GM19099 (cell line): ENCODE data around the gene DBX2.

ENCODE experiments used
- POLR2A ChIP-seq: IDR thresholded peaks from 3 replicates; pipeline ENCODE4 v1.6.1; 2011; ENCODE audit warnings: low read depth; ENCODE audit not compliant: insufficient read length; ENCODE audit errors: extremely low read depth

Gene DBX2

DNA sequence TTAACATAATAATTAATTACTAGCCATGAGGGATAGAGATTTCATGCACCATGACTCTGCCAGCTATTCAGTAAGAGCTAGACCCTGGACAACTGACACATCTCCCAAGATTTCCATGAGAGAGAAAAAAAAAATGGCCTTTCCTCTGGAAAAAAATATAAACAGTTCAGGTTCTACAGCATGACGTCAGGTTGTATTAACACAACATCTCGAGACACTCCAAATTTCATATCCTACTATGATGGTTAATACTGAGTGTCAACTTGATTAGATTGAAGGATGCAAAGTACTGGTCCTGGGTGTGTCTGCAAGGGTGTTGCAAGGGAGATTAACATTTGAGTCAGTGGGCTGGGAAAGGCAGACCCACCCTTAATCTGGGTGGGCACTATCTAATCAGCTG lies 11.1 kb downstream of the DBX2 start:
- TF ChIP-seq POLR2A = no peak

DNA sequence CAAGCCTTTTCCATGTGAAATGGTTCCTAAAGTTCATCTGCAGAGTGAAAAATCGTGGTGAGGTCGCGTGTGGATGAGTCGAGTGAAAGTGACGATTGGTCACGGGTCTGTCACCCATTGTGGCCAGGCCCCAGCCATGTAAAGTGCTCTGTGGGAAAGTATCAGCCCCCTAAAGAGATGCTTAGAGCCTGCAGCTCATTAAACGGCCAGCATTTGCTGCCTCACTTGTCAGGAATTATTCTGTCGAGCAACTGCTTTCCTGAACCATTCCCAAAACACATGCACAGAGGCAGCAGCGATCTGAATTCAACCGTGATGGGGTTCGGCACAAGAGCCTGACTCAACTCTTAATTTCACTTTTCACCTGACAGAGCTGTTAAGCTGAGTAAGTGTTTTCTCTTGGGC lies 16.0 kb downstream of the DBX2 start:
- no peak for TF ChIP-seq POLR2A

DNA sequence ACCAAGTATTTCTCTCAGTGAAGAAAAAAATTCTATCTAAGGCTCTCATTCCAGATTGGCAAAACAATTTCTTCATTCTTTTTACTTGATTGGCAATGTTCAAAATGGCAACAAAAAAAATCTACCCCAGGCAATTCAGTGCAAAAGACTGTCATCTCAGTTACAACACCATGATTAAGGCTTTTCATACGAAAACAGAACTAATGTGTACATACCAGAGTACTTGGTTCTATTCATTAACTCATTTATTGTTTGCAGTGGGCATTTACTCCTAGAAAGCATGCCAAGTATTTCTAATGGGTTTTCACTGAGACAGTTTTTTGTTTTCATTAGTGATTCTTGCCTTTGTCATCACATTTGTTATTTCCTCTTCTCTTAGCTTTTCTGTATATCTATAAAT lies 33.0 kb downstream of the DBX2 start:
- TF ChIP-seq POLR2A = no peak

DNA sequence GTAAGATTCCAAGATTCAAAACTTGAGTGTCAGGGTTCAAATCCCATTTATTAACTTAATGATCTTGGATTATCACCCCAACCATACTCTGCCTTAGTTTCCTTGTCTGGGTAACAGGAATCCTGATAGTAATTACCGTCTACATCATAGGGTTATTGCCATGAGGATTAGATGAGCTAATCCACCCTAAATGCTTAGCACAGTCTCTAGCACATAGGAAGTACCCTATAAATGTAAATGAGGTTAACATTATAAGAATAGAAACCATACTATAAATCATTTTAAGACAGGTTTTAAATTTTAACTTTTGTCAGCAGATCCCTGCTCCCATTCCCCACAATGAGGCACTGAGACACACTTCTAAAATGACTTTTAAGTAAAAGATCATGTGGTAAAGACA lies 36.5 kb downstream of the DBX2 start:
- TF ChIP-seq POLR2A = no peak

DNA sequence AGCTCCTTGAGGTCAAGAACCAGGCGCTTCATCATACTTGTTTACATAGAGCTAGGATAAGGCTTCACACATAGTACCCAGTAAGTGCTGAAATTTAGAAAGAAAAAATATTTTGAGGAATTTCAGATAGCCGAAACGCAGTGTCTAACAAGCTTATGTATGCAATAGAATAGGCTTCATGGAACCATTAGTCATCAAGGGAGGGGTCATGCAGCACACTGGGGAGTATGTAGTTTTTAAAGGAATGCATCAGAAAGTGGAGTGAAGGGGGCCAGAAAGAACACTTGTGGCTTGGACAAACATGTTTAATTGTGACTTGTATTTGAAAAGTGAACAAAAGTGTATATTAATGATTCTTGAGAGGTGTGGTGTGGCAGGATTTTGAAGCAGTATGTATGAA lies 38.1 kb downstream of the DBX2 start:
- TF ChIP-seq POLR2A = no peak

DNA sequence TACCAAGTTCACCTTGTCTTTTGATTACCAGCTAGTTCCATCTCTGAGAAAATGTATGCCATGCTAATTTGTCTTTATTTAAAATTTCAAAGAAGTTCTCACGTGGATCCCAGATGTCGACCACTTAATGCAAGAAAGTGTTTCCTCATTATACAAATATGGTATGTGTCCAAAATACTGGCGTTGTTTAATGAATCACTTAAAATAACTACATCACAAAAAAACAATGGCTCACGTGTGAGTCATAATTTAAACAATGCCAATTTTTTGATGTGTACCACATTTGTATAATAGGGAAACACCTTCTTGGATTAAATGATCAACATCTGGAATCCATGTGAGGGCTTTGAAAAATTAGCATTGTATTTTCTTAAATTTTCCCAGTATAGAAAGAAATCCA lies 40.8 kb downstream of the DBX2 start:
- no peak for TF ChIP-seq POLR2A

DNA sequence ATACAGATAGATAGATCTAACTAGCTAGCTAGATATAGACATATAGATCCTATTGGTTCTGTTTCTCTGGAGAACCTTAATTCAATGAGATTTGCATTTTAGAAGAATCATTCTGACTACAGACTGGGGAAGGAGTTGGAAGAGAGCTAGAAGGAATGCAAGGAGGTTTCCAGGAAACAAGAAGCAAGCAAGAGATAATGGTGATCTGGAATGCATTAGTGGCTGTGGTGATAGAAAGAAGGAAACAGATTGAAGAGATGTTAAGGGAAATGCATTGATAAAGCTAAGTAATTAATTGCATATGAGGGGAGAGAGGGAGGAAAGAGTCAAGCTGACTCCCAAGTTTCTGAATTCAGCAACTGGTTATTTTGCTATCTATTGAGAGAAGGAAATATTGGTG lies 42.7 kb downstream of the DBX2 start:
- no peak for TF ChIP-seq POLR2A

DNA sequence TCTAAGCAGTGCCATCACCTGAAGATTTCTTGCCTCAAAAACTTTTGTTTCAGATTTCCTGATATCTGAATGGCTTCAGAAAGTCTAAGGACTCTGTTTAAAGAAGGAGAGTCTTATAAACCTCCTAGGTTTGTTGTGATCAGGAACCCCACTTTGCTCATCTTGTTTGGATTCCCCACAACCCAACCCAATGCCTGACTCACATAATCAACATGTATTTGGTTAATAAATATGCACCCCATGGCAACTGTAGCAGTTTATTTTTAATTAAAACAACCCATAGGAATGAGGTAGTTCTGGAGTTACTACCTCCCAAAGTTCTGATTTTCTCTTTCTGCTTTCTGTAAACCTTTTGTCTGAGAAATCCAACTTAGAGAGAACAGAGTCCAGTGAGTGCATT lies 51.5 kb downstream of the DBX2 start:
- no peak for TF ChIP-seq POLR2A

DNA sequence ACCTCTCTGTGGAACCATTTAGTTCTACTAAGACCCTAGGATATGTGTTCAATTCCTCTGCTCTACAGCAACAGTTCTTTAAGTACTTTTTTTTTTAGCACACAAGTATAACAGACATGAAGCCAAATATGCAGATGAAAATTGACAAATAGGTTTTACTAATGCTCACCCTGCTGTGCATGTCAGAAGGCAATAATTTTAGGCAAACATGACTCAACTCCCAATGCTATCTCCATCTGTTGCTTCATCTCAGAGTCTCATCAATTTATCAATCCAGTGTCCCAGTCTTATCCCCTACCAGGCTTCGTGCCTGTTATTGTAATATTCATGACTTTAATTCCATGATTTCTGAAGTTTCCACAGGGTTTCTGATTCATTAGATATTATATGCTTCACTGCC lies 57.7 kb downstream of the DBX2 start:
- TF ChIP-seq POLR2A = no peak

DNA sequence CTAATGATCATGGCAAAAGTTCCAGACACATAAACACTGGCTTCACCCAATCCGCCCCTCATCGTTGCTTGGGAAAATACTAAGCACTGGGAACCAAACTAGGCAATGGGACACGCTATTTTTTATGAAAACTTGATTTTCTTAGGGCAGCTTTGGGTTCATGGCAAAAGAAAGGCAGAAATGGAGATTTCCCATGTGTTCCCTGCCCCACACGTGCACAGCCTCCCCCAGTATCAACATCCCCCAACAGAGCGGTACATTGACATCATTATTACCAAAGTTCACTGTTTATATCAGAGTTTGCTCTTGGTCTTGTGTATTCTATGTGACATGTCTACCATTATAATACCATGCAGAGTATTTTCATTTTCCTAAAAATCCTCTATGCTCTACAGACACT lies 71.0 kb downstream of the DBX2 start:
- no peak for TF ChIP-seq POLR2A

DNA sequence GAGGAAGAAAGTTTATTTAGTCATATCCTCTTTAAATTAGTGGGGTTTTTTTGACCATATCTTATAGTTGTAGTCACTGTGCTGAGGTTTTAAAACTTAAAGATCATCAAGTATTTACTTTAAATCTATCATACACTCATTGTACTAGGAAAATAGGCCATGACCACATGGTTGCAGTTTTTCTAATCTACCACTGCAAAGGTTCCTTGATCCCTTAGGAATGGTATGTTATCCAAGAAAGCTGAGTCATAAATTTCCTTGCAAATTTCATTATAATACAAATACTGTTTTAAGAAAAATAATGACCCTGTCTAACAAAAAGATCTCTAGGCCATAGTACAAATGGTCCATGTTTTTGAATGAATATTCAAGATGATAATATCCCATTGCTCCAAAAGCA lies 74.7 kb downstream of the DBX2 start:
- no peak for TF ChIP-seq POLR2A

DNA sequence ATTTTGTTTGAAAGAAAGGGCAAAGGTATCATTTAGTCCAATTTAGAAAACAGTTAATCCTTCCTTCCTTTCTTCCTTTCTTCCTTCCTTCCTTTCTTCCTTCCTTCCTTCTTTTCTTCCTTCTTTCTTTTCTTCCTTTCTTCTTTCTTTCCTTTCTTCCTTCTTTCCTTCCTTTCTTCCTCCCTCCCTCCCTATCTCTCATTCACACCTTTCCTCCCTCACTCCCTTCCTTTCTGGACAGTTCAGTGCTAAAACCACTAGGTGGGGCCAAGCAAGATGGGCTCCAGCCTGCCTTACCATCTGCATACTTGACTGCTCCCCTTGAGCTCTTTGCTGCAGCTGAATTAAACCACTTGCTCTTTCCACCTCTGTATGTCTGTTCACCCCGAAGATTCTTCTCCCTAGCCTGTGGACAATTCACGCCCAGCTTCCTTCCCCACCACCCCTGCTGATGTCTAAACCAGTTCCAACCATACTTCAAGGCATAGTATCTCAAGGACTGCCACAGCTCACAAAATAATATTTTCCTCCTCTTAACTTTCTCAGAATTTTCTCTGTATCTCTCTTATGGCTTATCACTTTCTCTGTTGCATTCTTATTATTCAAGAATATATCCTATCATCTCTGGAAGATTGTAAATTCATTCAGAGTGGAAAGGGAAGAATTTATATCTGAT lies 78.0 kb downstream of the DBX2 start:
- no peak for TF ChIP-seq POLR2A

DNA sequence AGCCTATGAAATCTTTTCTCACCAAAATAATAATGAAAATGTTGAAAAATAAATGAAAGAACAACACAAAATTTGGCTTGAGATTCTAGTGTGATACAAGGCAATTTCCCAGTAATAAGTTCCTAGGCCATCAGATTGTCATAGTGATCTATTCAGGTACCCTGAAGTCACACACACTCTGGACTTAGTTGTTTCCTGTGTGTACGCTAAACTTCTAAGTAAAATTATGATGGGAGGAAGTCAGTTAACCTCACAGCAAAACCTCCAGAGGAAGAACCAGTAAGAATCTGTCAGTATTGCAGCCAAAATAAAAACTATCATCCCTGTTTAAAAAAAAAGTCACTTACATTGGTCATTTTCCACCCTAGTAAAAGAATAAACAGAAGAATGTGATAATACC lies 81.9 kb downstream of the DBX2 start:
- no peak for TF ChIP-seq POLR2A
